DMS 273 treated with DMSO at 0.1 percent for 48 hours (cell line): ENCODE measurements around the gene PRPH2.

Experiments used
- DNase-seq: peaks from one replicate; lab custom pipeline; 2025; lab: John Stamatoyannopoulos, UW

PRPH2 gene

GRCh38 chr6:42722497-42722896 lies at the start of gene PRPH2:
PRPH2 (minus strand) TSS chr6:42722597; CDS start chr6:42722334, 263 bp downstream.
- no peak for DNase-seq

- no peak for DNase-seq
These were observed 49.3 kb upstream of the PRPH2 start for GRCh38 chr6:42771741-42772100.

GRCh38 chr6:42769836-42770235 lies 47.4 kb upstream of the PRPH2 start:
- DNase-seq, result no peak

- no peak for DNase-seq
These were observed 46.7 kb upstream of the PRPH2 start for GRCh38 chr6:42769051-42769450.

GRCh38 chr6:42766163-42766670 lies 43.8 kb upstream of the PRPH2 start:
- no peak for DNase-seq

GRCh38 chr6:42764911-42765648 lies 42.7 kb upstream of the PRPH2 start:
- no peak for DNase-seq

GRCh38 chr6:42762950-42763349 lies 40.6 kb upstream of the PRPH2 start:
- DNase-seq, result no peak

GRCh38 chr6:42762426-42762859 lies 40.0 kb upstream of the PRPH2 start:
- DNase-seq, result no peak

GRCh38 chr6:42761287-42762067 lies 39.1 kb upstream of the PRPH2 start:
- DNase-seq, result no peak

- no peak for DNase-seq
These were observed 36.5 kb upstream of the PRPH2 start for GRCh38 chr6:42758756-42759430.

GRCh38 chr6:42756722-42757121 lies 34.3 kb upstream of the PRPH2 start:
- no peak for DNase-seq

- no peak for DNase-seq
These were observed 32.4 kb upstream of the PRPH2 start for GRCh38 chr6:42754759-42755158.

GRCh38 chr6:42751055-42751454 lies 28.7 kb upstream of the PRPH2 start:
- DNase-seq, result no peak

- no peak for DNase-seq
These were observed 26.0 kb upstream of the PRPH2 start for GRCh38 chr6:42748203-42748898.

GRCh38 chr6:42746463-42747391 lies 24.3 kb upstream of the PRPH2 start:
- peak; percentile 89 for DNase-seq

GRCh38 chr6:42745640-42746462 lies 23.5 kb upstream of the PRPH2 start, which contains the start of gene TBCC:
TBCC (minus strand) TSS chr6:42746103; CDS start chr6:42746073, 30 bp downstream.
- DNase-seq, result peak; percentile 98

GRCh38 chr6:42745083-42745639 lies 22.8 kb upstream of the PRPH2 start:
- no peak for DNase-seq

- DNase-seq, result no peak
These were observed 22.0 kb upstream of the PRPH2 start for GRCh38 chr6:42744351-42744893.
